GM10248 (cell line): ENCODE results near the gene MYO5A.

Source experiments
- CTCF ChIA-PET: fragments of 300-600 bp; sonication (Branson Sonifier 250); formaldehyde crosslinking; extraction: SDS; loops from one replicate; lab custom pipeline; 2021; ENCODE audit warnings: antibody characterized with exemption; lab: Yijun Ruan, JAX
- POLR2A ChIA-PET: fragments of 350-650 bp; sonication (Branson Sonifier 250); formaldehyde crosslinking; extraction: SDS; loops from one replicate; lab custom pipeline; 2020; ENCODE audit warnings: antibody characterized with exemption; lab: Yijun Ruan, JAX
- DNase-seq: peaks from one replicate; pipeline ENCODE4 v3.0.0; 2012; ENCODE audit errors: extremely low spot score
- TF ChIP-seq, protein P1 (sequence below): IDR thresholded peaks from 2 replicates; pipeline ENCODE4 v1.5.1; 2012; ENCODE audit warnings: mild to moderate bottlenecking, low read depth; ENCODE audit errors: extremely low read depth, missing control alignments, control extremely low read depth

Gene MYO5A

DNA sequence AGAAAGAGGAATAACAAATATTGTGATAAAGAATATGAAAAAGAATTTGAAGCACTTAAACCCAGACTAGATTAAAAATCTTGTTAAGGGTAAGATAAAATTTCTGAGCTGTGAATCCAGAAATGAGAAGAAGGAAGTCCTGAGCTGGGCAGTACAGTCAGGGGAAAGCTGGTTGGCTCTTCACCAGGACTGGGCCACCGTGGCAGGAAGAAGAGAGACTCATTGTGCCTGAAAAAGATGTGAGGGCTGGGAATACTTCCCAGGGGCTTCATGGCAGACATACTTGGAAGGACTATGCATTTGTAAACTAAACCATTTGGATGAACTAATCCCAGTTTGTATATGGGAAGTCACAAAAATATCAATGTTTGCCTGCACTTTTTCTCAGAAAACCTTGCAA, 204.6 kb downstream of the MYO5A start:
- POLR2A ChIA-PET, result no interaction called here
- CTCF ChIA-PET, result interaction anchor here (1.0 to 1.6 kb wide), 5 partner anchors 8 to 67 kb away, joined by 3 to 5 read pairs (median 3); no protein-coding TSS in a partner anchor
- DNase-seq, result no peak
- TF ChIP-seq, protein P1, sequence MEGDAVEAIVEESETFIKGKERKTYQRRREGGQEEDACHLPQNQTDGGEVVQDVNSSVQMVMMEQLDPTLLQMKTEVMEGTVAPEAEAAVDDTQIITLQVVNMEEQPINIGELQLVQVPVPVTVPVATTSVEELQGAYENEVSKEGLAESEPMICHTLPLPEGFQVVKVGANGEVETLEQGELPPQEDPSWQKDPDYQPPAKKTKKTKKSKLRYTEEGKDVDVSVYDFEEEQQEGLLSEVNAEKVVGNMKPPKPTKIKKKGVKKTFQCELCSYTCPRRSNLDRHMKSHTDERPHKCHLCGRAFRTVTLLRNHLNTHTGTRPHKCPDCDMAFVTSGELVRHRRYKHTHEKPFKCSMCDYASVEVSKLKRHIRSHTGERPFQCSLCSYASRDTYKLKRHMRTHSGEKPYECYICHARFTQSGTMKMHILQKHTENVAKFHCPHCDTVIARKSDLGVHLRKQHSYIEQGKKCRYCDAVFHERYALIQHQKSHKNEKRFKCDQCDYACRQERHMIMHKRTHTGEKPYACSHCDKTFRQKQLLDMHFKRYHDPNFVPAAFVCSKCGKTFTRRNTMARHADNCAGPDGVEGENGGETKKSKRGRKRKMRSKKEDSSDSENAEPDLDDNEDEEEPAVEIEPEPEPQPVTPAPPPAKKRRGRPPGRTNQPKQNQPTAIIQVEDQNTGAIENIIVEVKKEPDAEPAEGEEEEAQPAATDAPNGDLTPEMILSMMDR, result no peak

DNA sequence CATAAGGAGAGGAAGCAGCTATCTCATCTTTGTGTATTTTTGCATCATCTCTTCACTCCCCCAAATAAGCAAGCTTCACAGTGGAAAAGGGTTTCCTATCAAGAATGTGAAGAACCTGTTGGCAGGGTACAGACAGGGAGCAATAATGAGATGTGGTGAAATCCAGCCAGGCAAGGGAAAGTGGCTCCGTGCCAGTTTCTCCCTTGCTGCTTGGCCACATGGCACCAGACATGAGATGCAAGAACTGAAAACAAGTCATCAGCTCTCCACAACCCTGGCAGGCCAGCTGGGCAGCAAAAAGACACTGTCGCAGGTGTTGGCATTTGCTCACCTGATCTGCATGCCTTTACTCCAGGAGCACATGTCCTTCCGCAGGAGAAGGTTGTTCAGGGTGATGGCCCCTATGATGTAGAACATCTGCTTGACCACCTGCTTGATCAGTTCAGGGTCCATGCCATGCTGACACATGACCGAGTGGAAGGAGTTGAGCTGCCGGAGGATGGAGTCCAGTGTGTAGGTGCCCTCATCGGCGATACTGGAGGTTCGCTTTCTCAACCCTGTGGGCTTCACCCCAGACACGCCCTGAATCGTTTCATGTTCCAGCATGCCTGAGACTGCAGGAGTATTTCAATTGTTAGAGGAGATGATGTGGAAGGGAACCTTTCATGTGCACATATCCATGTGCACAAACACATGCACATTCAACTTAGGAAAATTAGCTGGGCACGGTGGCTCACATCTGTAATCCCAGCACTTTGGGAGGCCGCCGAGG, 209.8 kb downstream of the MYO5A start:
- ChIA-PET POLR2A (no interaction called here), CTCF (interaction anchor here (1.0 kb wide), 1 partner anchor 91 kb away, joined by 3 read pairs; no protein-coding TSS in a partner anchor)
- TF ChIP-seq, protein P1, result no peak
- no peak for DNase-seq

DNA sequence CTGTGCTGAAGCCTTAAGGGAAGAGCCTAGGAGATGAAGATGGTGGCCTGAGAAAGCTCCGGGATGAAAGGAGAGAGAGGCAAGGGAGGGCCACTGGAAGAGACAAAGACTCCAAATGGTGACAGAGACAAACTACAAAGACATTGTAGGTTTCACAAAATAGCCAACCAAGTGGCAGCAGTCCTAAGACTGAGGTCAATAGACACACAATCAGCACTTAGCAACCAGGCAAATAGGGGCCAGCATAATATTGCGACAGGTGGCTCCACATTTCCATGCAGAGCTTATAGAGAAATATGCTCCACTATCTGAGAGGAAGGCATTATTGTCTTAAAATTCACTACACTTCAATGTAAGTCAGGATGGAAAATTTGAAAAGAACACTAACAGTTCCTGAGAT, 211.0 kb downstream of the MYO5A start:
- ChIA-PET CTCF (interaction anchor here (1.0 to 1.8 kb wide), 3 partner anchors 15 to 90 kb away, joined by 3 to 7 read pairs (median 4); no protein-coding TSS in a partner anchor), POLR2A (no interaction called here)
- no peak for DNase-seq
- TF ChIP-seq, protein P1, result no peak

DNA sequence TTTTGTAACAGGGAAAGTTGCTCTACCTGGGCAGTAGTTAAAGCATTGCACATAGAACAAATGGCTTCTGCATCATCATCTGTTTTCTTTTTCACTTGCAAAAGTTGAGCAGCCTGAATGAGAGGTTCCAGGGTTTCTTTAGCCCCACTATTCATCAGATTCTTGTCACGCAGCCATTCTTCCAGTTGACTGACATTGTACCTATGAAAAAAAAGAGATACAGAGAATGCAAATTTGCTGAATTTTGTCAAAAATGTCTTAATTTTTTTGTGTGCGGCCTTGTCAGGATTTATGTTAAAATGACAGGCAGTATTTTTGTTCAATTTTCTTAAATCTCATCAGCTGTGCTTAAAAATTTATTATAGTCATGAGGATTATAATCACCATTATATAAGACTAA, 211.7 kb downstream of the MYO5A start:
- CTCF ChIA-PET, result interaction anchor here (1.0 to 1.8 kb wide), 3 partner anchors 8 to 60 kb away, joined by 3 to 7 read pairs (median 5); no protein-coding TSS in a partner anchor
- POLR2A ChIA-PET, result no interaction called here

DNA sequence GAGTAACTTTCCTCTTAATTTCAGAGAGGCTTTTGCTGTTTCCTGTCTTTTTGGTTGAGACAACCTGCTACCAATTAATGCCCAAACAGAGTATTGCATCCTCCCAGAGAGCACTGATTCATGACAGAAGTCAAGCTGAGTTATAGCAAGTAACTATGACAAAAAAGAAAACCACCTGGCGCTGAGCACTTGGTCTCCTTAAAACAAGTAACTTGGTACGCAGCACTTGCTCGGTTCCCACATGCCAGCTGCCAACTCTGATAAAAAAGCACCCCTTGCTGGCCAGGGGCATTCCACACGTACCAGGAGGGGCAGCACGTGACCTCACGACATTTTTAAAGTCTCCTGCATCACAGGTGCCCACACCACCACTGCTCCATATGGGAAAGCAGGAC, 219.5 kb downstream of the MYO5A start:
- ChIA-PET CTCF (interaction anchor here (1.5 kb wide), 2 partner anchors 10 to 426 kb away, joined by 3 to 4 read pairs; no protein-coding TSS in a partner anchor), POLR2A (no interaction called here)
- DNase-seq, result no peak
- TF ChIP-seq, protein P1, result no peak

More for the DNA sequence above, 211.7 kb downstream of the MYO5A start:
- no peak for DNase-seq
- TF ChIP-seq, protein P1, result no peak

DNA sequence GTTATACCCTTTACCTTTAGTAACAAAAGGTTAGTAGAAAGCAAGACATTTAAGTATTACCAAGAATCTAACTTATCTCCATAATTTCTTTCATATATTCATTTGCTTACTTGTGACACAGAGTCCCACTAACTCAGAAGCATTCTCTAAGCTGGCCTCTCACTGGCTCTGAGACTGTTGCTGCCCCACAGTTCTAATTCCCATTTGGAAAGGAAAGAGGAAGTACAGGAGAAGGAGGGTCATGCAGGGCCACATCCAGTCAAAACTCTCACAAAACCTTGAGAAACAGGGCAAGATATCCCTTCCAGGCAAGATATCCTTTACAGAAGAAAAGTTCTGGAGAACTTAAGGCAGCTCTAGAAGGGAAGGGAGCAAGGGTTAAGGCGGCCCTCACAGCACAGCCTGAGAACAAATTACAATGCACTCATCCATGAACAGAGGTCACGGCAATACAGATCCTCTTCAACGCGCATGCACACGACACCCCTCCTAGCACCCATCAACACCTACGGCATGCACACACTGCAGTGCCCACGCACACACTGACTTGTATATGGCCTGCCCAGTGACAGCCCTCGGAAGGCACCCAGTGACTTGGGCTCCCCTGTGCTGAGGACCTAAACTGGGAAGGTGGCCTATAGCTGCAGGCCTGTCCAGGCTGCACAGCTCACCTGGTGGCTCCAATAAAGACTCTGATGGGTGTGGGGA, 220.1 kb downstream of the MYO5A start:
- ChIA-PET CTCF (interaction anchor here (1.5 kb wide), 2 partner anchors 10 to 427 kb away, joined by 3 to 4 read pairs; no protein-coding TSS in a partner anchor), POLR2A (no interaction called here)
- TF ChIP-seq, protein P1, result no peak
- peak; percentile 46 for DNase-seq
